ENCODE results near the gene KTI12. TPM values are rescaled to one million over a fixed set of nuclear protein-coding genes. Genes with fewer than 3 reads are reported as not detected.
A peak's percentile ranks its signal among the peaks of the same experiment; 100 is the strongest.

The KTI12 gene
- total RNA-seq, 2 experiments from 2014 or later: 16.4 to 16.8 TPM

- TF ChIP-seq EZH2phosphoT487 (IDR thresholded peaks at IDR 0.05; ENCODE audit: borderline replicate concordance, low read depth, low read length): no peak
- no peak for TF ChIP-seq CTCF (conservative IDR thresholded peaks at IDR 0.05; ENCODE audit: low read length)
- no peaks in the 10 kb centered on the region for H3K9me2 ChIP-seq (ENCODE audit: insufficient read depth, low read length)
- ChIA-PET CTCF (ENCODE audit: unreplicated experiment) (no interaction called here), POLR2A (interaction anchor here (0.6 to 1.0 kb wide), 4 partner anchors 9 to 794 kb away, joined by 3 to 4 read pairs (median 3); no protein-coding TSS in a partner anchor)
- H3K4me3 ChIP-seq (ENCODE audit: low read depth, low read length, poor library complexity, severe bottlenecking): no peak overlapping the region
- H4K20me1 ChIP-seq (ENCODE audit: insufficient read depth, low read length): peaks cover 24% of the 10 kb centered on the region; the same call in 1 of the 2 replicates
- H3K36me3 ChIP-seq (ENCODE audit: insufficient read depth, low read length): peaks cover 76% of the 10 kb centered on the region
- intact Hi-C loops (cut with micrococcal nuclease; ENCODE audit: unreplicated experiment): no loop called here
- no peak overlapping the region for H2AFZ ChIP-seq (ENCODE audit: low read length)
- no peak for DNase-seq (ENCODE audit: low spot score)
- H3K9me3 ChIP-seq (ENCODE audit: low read length): no peaks in the 10 kb centered on the region
- no peak overlapping the region for H3K27ac ChIP-seq (ENCODE audit: low read depth, low read length, poor library complexity, severe bottlenecking)
- H3K4me1 ChIP-seq (ENCODE audit: insufficient read depth, low read length, poor library complexity, severe bottlenecking): peaks cover 26% of the 10 kb centered on the region
- peaks cover 64% of the 10 kb centered on the region for H3K79me2 ChIP-seq (ENCODE audit: insufficient read depth, low read depth, low read length)
- H3K4me2 ChIP-seq (ENCODE audit: low read length): no peak overlapping the region
- no TSS peak for BruUV-seq (replicated peaks)
These were observed 27.2 kb upstream of the KTI12 start for GRCh38 chr1:52060822-52061221.

- H3K4me3 ChIP-seq (ENCODE audit: low read depth, low read length, poor library complexity, severe bottlenecking): no peak overlapping the region
- peaks cover 72% of the 10 kb centered on the region for H3K79me2 ChIP-seq (ENCODE audit: insufficient read depth, low read depth, low read length)
- peaks cover 24% of the 10 kb centered on the region; the same call in 1 of the 2 replicates for H4K20me1 ChIP-seq (ENCODE audit: insufficient read depth, low read length)
- intact Hi-C loops (cut with micrococcal nuclease; ENCODE audit: unreplicated experiment): loop anchor here (10.0 kb wide), 2 partner anchors 1265 to 1775 kb away; partner anchors contain the start of genes LRP8 and NDC1
- TF ChIP-seq CTCF (conservative IDR thresholded peaks at IDR 0.05; ENCODE audit: low read length): no peak
- no peak for TF ChIP-seq EZH2phosphoT487 (IDR thresholded peaks at IDR 0.05; ENCODE audit: borderline replicate concordance, low read depth, low read length)
- CTCF ChIA-PET (ENCODE audit: unreplicated experiment): no interaction called here
- no peaks in the 10 kb centered on the region for H3K9me3 ChIP-seq (ENCODE audit: low read length)
- BruUV-seq (replicated peaks): no TSS peak
- peaks cover 67% of the 10 kb centered on the region for H3K36me3 ChIP-seq (ENCODE audit: insufficient read depth, low read length)
- H3K9me2 ChIP-seq (ENCODE audit: insufficient read depth, low read length): no peaks in the 10 kb centered on the region
- H2AFZ ChIP-seq (ENCODE audit: low read length): no peak overlapping the region
- H3K4me1 ChIP-seq (ENCODE audit: insufficient read depth, low read length, poor library complexity, severe bottlenecking): peaks cover 26% of the 10 kb centered on the region
- POLR2A ChIA-PET: no interaction called here
- no peak for DNase-seq (ENCODE audit: low spot score)
- 0 out of 2 replicates have a peak overlapping the region, but pooled peaks have one; percentile 37 for H3K4me2 ChIP-seq (ENCODE audit: low read length)
- no peak overlapping the region for H3K27ac ChIP-seq (ENCODE audit: low read depth, low read length, poor library complexity, severe bottlenecking)
These were observed 26.3 kb upstream of the KTI12 start for GRCh38 chr1:52059888-52060287.

GRCh38 chr1:52059321-52059720 lies 25.7 kb upstream of the KTI12 start:
- Histone ChIP-seq H3K4me3 (ENCODE audit: low read depth, low read length, poor library complexity, severe bottlenecking) (no peak overlapping the region), H3K4me2 (ENCODE audit: low read length) (peak overlapping the region; percentile 37), H4K20me1 (ENCODE audit: insufficient read depth, low read length) (peaks cover 24% of the 10 kb centered on the region; the same call in 1 of the 2 replicates), H3K79me2 (ENCODE audit: insufficient read depth, low read depth, low read length) (peaks cover 72% of the 10 kb centered on the region), H3K9me3 (ENCODE audit: low read length) (no peaks in the 10 kb centered on the region), H3K4me1 (ENCODE audit: insufficient read depth, low read length, poor library complexity, severe bottlenecking) (peaks cover 26% of the 10 kb centered on the region), H3K36me3 (ENCODE audit: insufficient read depth, low read length) (peaks cover 61% of the 10 kb centered on the region), H3K27ac (ENCODE audit: low read depth, low read length, poor library complexity, severe bottlenecking) (no peak overlapping the region), H2AFZ (ENCODE audit: low read length) (no peak overlapping the region), H3K9me2 (ENCODE audit: insufficient read depth, low read length) (no peaks in the 10 kb centered on the region)
- CTCF ChIA-PET (ENCODE audit: unreplicated experiment): no interaction called here
- BruUV-seq (replicated peaks): no TSS peak
- POLR2A ChIA-PET: interaction anchor here (0.9 kb wide), 1 partner anchor 14 kb away, joined by 5 read pairs; no protein-coding TSS in a partner anchor
- no peak for TF ChIP-seq CTCF (conservative IDR thresholded peaks at IDR 0.05; ENCODE audit: low read length)
- no peak for TF ChIP-seq EZH2phosphoT487 (IDR thresholded peaks at IDR 0.05; ENCODE audit: borderline replicate concordance, low read depth, low read length)
- intact Hi-C loops (cut with micrococcal nuclease; ENCODE audit: unreplicated experiment): loop anchor here (10.0 kb wide), 2 partner anchors 1265 to 1775 kb away; partner anchors contain the start of genes LRP8 and NDC1
- no peak for DNase-seq (ENCODE audit: low spot score)

All from OCI-LY7 (cell line).